ENCODE measurements around the gene MAN1C1. TPM values are rescaled to one million over a fixed set of nuclear protein-coding genes. Genes with fewer than 3 reads are reported as not detected.

MAN1C1 gene
- total RNA-seq, 1 experiment from 2014 or later, result 1.2 TPM

GRCh38 chr1:25629836-25630235, 13.2 kb downstream of the MAN1C1 start:
- no peak overlapping the region for H3K4me2 ChIP-seq (ENCODE audit: low read length)
- no peaks in the 10 kb centered on the region for H3K79me2 ChIP-seq (ENCODE audit: insufficient read depth, low read length)
- H3K36me3 ChIP-seq (ENCODE audit: control insufficient read depth in 1 of 2, insufficient read depth in 2 of 2, low read length in 2 of 2), result no peaks in the 10 kb centered on the region
- ChIA-PET RAD21 (ENCODE audit: low non-redundant PET in 1 of 2, low total read pairs in 2 of 2, uncharacterized antibody in 2 of 2, unreplicated experiment in 2 of 2) (no interaction called here), POLR2A (no interaction called here), CTCF (no interaction called here)
- H3K9ac ChIP-seq (ENCODE audit: low read length), result no peak overlapping the region
- no TSS peak for BruUV-seq (replicated peaks)
- no peak overlapping the region for H3K4me3 ChIP-seq (replicated peaks in 1 of 2; ENCODE audit: low read depth in 1 of 2, low read length in 2 of 2)
- H3K9me3 ChIP-seq (ENCODE audit: control insufficient read depth in 1 of 2, insufficient read depth in 1 of 2, low read depth in 1 of 2, low read length in 2 of 2), result no peaks in the 10 kb centered on the region
- H3K27ac ChIP-seq (ENCODE audit: low read depth, low read length), result no peak overlapping the region
- no peaks in the 10 kb centered on the region for H3K4me1 ChIP-seq (ENCODE audit: control insufficient read depth in 1 of 2, insufficient read depth in 2 of 2, low read length in 2 of 2)
- no peak overlapping the region for H2AFZ ChIP-seq (ENCODE audit: low read depth, low read length, poor library complexity, severe bottlenecking)
- intact Hi-C loops (cut with micrococcal nuclease), result no loop called here
- H3K9me2 ChIP-seq (ENCODE audit: insufficient read depth), result no peaks in the 10 kb centered on the region
- no peak for DNase-seq (ENCODE audit: low read depth, low spot score)
- H3K27me3 ChIP-seq (ENCODE audit: insufficient read depth, low read length), result 0 out of 2 replicates have a peak, but pooled peaks cover 3% of the 10 kb centered on the region
- no peaks in the 10 kb centered on the region for H4K20me1 ChIP-seq (ENCODE audit: insufficient read depth)
- no peak for ATAC-seq
- TF ChIP-seq CBX3 (IDR thresholded peaks at IDR 0.05; ENCODE audit: low read depth) (no peak), JUND (IDR thresholded peaks at IDR 0.05) (no peak), YY1 (IDR thresholded peaks at IDR 0.05; ENCODE audit: extremely low read depth, insufficient replicate concordance, low read depth, low read length) (no peak), REST (IDR thresholded peaks at IDR 0.05; ENCODE audit: low read depth) (no peak), POLR2AphosphoS5 (IDR thresholded peaks at IDR 0.05; ENCODE audit: low read depth, low read length) (no peak), ELF1 (IDR thresholded peaks at IDR 0.05; ENCODE audit: borderline replicate concordance, low read depth) (no peak), EZH2phosphoT487 (IDR thresholded peaks at IDR 0.05; ENCODE audit: borderline replicate concordance) (no peak), SRF (IDR thresholded peaks at IDR 0.05; ENCODE audit: low read depth) (no peak), SIN3A (IDR thresholded peaks at IDR 0.05; ENCODE audit: low read depth) (no peak), MAX (IDR thresholded peaks at IDR 0.05) (no peak), RAD21 (IDR thresholded peaks at IDR 0.05; ENCODE audit: low read depth) (no peak), CEBPB (IDR thresholded peaks at IDR 0.05; ENCODE audit: low read depth) (no peak), ZBTB33 (IDR thresholded peaks at IDR 0.05; ENCODE audit: extremely low read depth, insufficient replicate concordance, low read length) (no peak), ATF3 (IDR thresholded peaks at IDR 0.05) (no peak), ZNF274 (IDR thresholded peaks at IDR 0.05; ENCODE audit: low read depth, low read length) (no peak), EGR1 (IDR thresholded peaks at IDR 0.05; ENCODE audit: low read depth) (no peak), TCF7L2 (IDR thresholded peaks at IDR 0.05; ENCODE audit: borderline replicate concordance, extremely low read depth, insufficient read depth, insufficient read length) (no peak), ZFX (IDR thresholded peaks at IDR 0.05) (no peak)

Data from HCT116 (cell line).